IMR-90 (cell line): ENCODE data around the gene RNF144A. TPM values are rescaled to one million over a fixed set of nuclear protein-coding genes. Genes with fewer than 3 reads are reported as not detected.
A peak's percentile ranks its signal among the peaks of the same experiment; 100 is the strongest.

Experiments used
- ATAC-seq: fragments of 200-7000 bp; cut with Tn5 transposase; 2 replicates; pipeline ENCODE4 v1.9.1; 2020; ENCODE audit warnings: low read depth, mild to moderate bottlenecking, moderate library complexity
- BruUV-seq: library from RNA; stranded (reverse); fragments of 400-500 nt; replicated peaks from 2 replicates; lab custom pipeline; 2021; lab: Mats Ljungman, UMichigan
- CTCF ChIA-PET: fragments of 300-600 bp; formaldehyde crosslinking; extraction: SDS; loops from one replicate; lab custom pipeline; 2021; ENCODE audit warnings: antibody characterized with exemption; lab: Yijun Ruan, JAX
- POLR2A ChIA-PET: fragments of 300-600 bp; sonication (Branson Sonifier 250); formaldehyde crosslinking; loops from one replicate; lab custom pipeline; 2022; ENCODE audit warnings: antibody characterized with exemption; ENCODE audit not compliant: unreplicated experiment; lab: Charles Lee
- DNase-seq: peaks from one replicate; pipeline ENCODE4 v3.0.0; 2013
- H2AFZ ChIP-seq: replicated peaks from 2 replicates; pipeline ENCODE3; 2013; ENCODE audit warnings: low read length, mild to moderate bottlenecking; ENCODE audit not compliant: poor library complexity
- H2AK5ac ChIP-seq: 2 replicates; pipeline ENCODE4 v1.6.1; 2013; ENCODE audit warnings: low read depth, low read length, inconsistent platforms
- H2AK9ac ChIP-seq: replicated peaks from 2 replicates; pipeline ENCODE3; 2013; ENCODE audit warnings: mild to moderate bottlenecking, low read depth, low read length, moderate library complexity; ENCODE audit not compliant: poor library complexity
- H2BK120ac ChIP-seq: 2 replicates; pipeline ENCODE4 v1.6.1; 2013; ENCODE audit warnings: low read depth, low read length, inconsistent platforms
- H2BK15ac ChIP-seq: 3 replicates; pipeline ENCODE4 v1.6.1; 2013; ENCODE audit warnings: low read depth, low read length, inconsistent platforms
- H2BK20ac ChIP-seq: 2 replicates; pipeline ENCODE4 v1.6.1; 2013; ENCODE audit warnings: low read depth, mild to moderate bottlenecking, inconsistent platforms, low read length, moderate library complexity
- H2BK5ac ChIP-seq: 2 replicates; pipeline ENCODE4 v1.6.1; 2013; ENCODE audit warnings: mild to moderate bottlenecking, low read depth, low read length, inconsistent platforms; ENCODE audit not compliant: poor library complexity, severe bottlenecking
- H3K14ac ChIP-seq: replicated peaks from 2 replicates; pipeline ENCODE4 v1.6.1; 2013; ENCODE audit warnings: low read depth, low read length, inconsistent platforms
- H3K18ac ChIP-seq: 2 replicates; pipeline ENCODE4 v1.6.1; 2013; ENCODE audit warnings: low read depth, low read length, control low read depth
- H3K23ac ChIP-seq: 2 replicates; pipeline ENCODE4 v1.6.1; 2013; ENCODE audit warnings: low read depth, low read length, inconsistent platforms
- H3K27ac ChIP-seq: 2 replicates; pipeline ENCODE4 v1.5.1; 2013; ENCODE audit warnings: mild to moderate bottlenecking, control low read depth, low read length; ENCODE audit not compliant: insufficient read depth
- H3K27me3 ChIP-seq: 2 replicates; pipeline ENCODE4 v1.6.1; 2013; ENCODE audit warnings: low read length; ENCODE audit not compliant: control insufficient read depth, insufficient read depth
- H3K36me3 ChIP-seq: 2 replicates; pipeline ENCODE4 v1.6.1; 2013; ENCODE audit warnings: low read length, mixed read lengths; ENCODE audit not compliant: control insufficient read depth, insufficient read depth
- H3K4ac ChIP-seq: 2 replicates; pipeline ENCODE4 v1.6.1; 2013; ENCODE audit warnings: low read depth, low read length, inconsistent platforms
- H3K4me1 ChIP-seq: 2 replicates; pipeline ENCODE4 v1.6.1; 2013; ENCODE audit warnings: low read length, mixed read lengths; ENCODE audit not compliant: control insufficient read depth, insufficient read depth
- H3K4me2 ChIP-seq: 2 replicates; pipeline ENCODE4 v1.6.1; 2013; ENCODE audit warnings: low read depth, mild to moderate bottlenecking, control low read depth, low read length, moderate library complexity
- H3K4me3 ChIP-seq: 2 replicates; pipeline ENCODE4 v1.5.1; 2013; ENCODE audit warnings: low read depth, mild to moderate bottlenecking, control low read depth, low read length, moderate library complexity; ENCODE audit not compliant: insufficient read depth
- H3K56ac ChIP-seq: 2 replicates; pipeline ENCODE4 v1.6.1; 2013; ENCODE audit warnings: low read length, inconsistent platforms; ENCODE audit not compliant: insufficient read depth; ENCODE audit errors: extremely low read depth
- H3K79me1 ChIP-seq, 2 experiments: 2 replicates each; pipeline ENCODE4 v1.6.1; 2013; ENCODE audit warnings: low read length in 2 of 2, inconsistent platforms in 1 of 2, low read depth in 1 of 2
- H3K9ac ChIP-seq: 2 replicates; pipeline ENCODE4 v1.6.1; 2013; ENCODE audit warnings: low read depth, low read length, control low read depth
- H3K9me1 ChIP-seq: 2 replicates; pipeline ENCODE4 v1.6.1; 2013; ENCODE audit warnings: low read length, inconsistent platforms; ENCODE audit not compliant: insufficient read depth
- H3K9me3 ChIP-seq: 2 replicates; pipeline ENCODE4 v1.6.1; 2013; ENCODE audit warnings: low read length; ENCODE audit not compliant: control insufficient read depth, insufficient read depth
- H4K20me1 ChIP-seq: 2 replicates; pipeline ENCODE4 v1.6.1; 2013; ENCODE audit warnings: low read length, inconsistent platforms; ENCODE audit not compliant: insufficient read depth
- H4K5ac ChIP-seq: 2 replicates; pipeline ENCODE4 v1.6.1; 2013; ENCODE audit warnings: mild to moderate bottlenecking, low read depth, low read length, control low read depth
- H4K8ac ChIP-seq, 2 experiments: 2 replicates each; pipeline ENCODE4 v1.6.1; 2013; ENCODE audit warnings: low read depth in 2 of 2, low read length in 2 of 2, control low read depth in 1 of 2, inconsistent platforms in 1 of 2
- H4K91ac ChIP-seq: 2 replicates; pipeline ENCODE4 v1.6.1; 2013; ENCODE audit warnings: low read depth, low read length, inconsistent platforms; ENCODE audit not compliant: insufficient read depth
- CEBPB ChIP-seq: IDR thresholded peaks from 2 replicates; pipeline ENCODE4 v1.6.1; 2012; ENCODE audit warnings: low read depth, low read length, improper control_type of control experiment
- MAFK ChIP-seq: IDR thresholded peaks from 2 replicates; pipeline ENCODE4 v1.6.1; 2012; ENCODE audit warnings: low read depth, low read length, improper control_type of control experiment
- WGBS, 2 experiments: methylation state at CpG; one replicate each; pipeline versions ENCODE4 v1.1.5 to v1.1.7; 2013; ENCODE audit warnings: missing lambda C conversion rate in 2 of 2; ENCODE audit not compliant: insufficient read length in 1 of 2; ENCODE audit errors: extremely low coverage in 2 of 2; 5-methylcytosine and 5-hydroxymethylcytosine counted together
- dilution Hi-C: fragments of 300-500 bp; cut with HindIII; formaldehyde crosslinking; loops from one replicate; pipeline ENCODE4 v1.14.3; 2018; ENCODE audit warnings: low sequenced_read_pairs; ENCODE audit not compliant: unreplicated experiment
- in situ Hi-C: fragments of 300-500 bp; cut with MboI; formaldehyde crosslinking; loops from 3 replicates; pipeline ENCODE4 v1.14.3; 2019; ENCODE audit warnings: low sequenced_read_pairs, inconsistent platforms, mixed read lengths
- intact Hi-C: fragments of 100-400 bp; cut with micrococcal nuclease; formaldehyde crosslinking; loops from 2 replicates; pipeline ENCODE4 v1.10.0; 2022
- polyA plus RNA-seq, 3 experiments: library from polyadenylated mRNA; depleted of rRNA; stranded (reverse); fragments of >200 nt; gene quantifications; 2 replicates each; pipeline ENCODE4 v1.2.3, GENCODE V29; 2012; ENCODE audit warnings: low replicate concordance in 1 of 3
- total RNA-seq: library from RNA; depleted of rRNA; stranded (reverse); fragments of >200 nt; gene quantifications from 2 replicates; pipeline ENCODE4 v1.2.3, GENCODE V29; 2012

RNF144A gene
- total and polyA plus RNA-seq, 2 of the 4 experiments (the other 2 are of a cell fraction): 0.18 to 0.26 TPM

DNA sequence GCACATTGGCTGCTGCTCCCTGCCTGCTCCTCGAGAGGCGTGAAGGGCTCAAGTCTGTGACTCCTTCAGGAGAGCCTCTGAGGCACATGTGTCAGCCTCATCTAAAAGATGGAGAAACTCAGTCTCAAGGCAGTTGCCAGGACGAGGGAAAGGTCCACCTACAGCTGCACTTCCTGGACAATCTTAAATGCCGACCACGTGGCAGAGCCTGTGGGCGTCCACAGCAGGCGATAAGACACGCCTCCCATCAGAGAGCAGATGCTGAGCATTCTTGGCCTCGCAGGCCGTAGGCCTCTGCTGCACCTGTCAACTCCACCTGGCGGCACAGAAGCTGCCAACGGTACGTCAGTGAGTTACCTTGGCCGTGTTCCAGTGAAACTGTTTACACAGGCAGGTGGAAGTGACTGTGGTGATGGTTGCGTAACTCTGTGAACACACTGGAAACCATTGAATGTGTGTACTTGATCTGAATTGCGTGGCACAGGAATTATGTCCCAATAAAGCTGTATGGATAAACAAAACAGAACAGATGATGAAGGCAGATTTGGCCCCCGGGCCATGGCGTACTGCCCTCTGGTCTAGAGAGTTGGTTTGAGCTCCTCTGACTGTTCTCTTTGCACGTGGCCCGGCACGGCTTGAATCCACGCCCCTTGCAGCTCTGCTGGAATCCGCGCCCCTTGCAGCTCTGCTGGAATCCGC is 114.5 kb downstream of the RNF144A start:
- Histone ChIP-seq H3K4me2 (no peak overlapping the region), H2AK9ac (peak overlapping the region; percentile 24), H3K36me3 (no peaks in the 10 kb centered on the region), H3K4ac (no peak overlapping the region), H3K79me1 (no peaks in the 10 kb centered on the region), H3K9me1 (no peaks in the 10 kb centered on the region), H3K4me3 (no peak overlapping the region), H2BK15ac (no peak overlapping the region), H3K14ac (no peak overlapping the region), H3K23ac (no peak overlapping the region), H4K5ac (no peak overlapping the region), H4K91ac (no peak overlapping the region), H2AFZ (no peak overlapping the region), H2AK5ac (no peak overlapping the region), H3K56ac (no peak overlapping the region), H2BK20ac (no peak overlapping the region), H4K20me1 (no peaks in the 10 kb centered on the region), H2BK5ac (no peak overlapping the region), H3K9ac (no peak overlapping the region), H2BK120ac (no peak overlapping the region), H3K9me3 (no peaks in the 10 kb centered on the region; the same call in 1 of the 2 replicates), H3K27me3 (no peaks in the 10 kb centered on the region), H3K4me1 (no peaks in the 10 kb centered on the region), H3K18ac (no peak overlapping the region), H4K8ac (no peak overlapping the region), H3K27ac (no peak overlapping the region)
- ChIA-PET CTCF (interaction anchor here (0.9 kb wide), 1 partner anchor 20 kb away, joined by 3 read pairs; no protein-coding TSS in a partner anchor), POLR2A (no interaction called here)
- BruUV-seq: no TSS peak
- ATAC-seq: no peak
- TF ChIP-seq CEBPB (peak; percentile 72), MAFK (no peak)
- dilution Hi-C loops (no loop called here), in situ Hi-C loops (no loop called here), intact Hi-C loops (no loop called here)
- WGBS, 2 experiments: 67% methylated on average over 14 of the region's 25 CpGs; no CpG with 5 or more reads in 1 of the 2 experiments
- DNase-seq: no peak
